HFFc6 (cell line): ENCODE data around the gene NRBF2. TPM values are rescaled to one million over a fixed set of nuclear protein-coding genes. Genes with fewer than 3 reads are reported as not detected.

Experiments used
- DNase-seq: peaks from one replicate; pipeline ENCODE4 v3.0.0-alpha.2; 2018
- H3K27ac Mint-ChIP-seq: 2 replicates; pipeline ENCODE4 v1.8.0; 2020; ENCODE audit warnings: mild to moderate bottlenecking, mixed read lengths
- H3K27me3 Mint-ChIP-seq: 2 replicates; pipeline ENCODE4 v1.8.0; 2021; ENCODE audit warnings: mild to moderate bottlenecking, moderate library complexity, mixed read lengths; ENCODE audit not compliant: insufficient read depth
- H3K36me3 Mint-ChIP-seq: 2 replicates; pipeline ENCODE4 v1.8.0; 2021; ENCODE audit warnings: low read depth, mixed read lengths
- H3K4me1 Mint-ChIP-seq: 2 replicates; pipeline ENCODE4 v1.8.0; 2020; ENCODE audit warnings: low read depth, mixed read lengths
- H3K4me3 Mint-ChIP-seq: 2 replicates; pipeline ENCODE4 v1.8.0; 2020; ENCODE audit warnings: mild to moderate bottlenecking, moderate library complexity, mixed read lengths
- H3K9me3 Mint-ChIP-seq: 2 replicates; pipeline ENCODE4 v1.8.0; 2020; ENCODE audit warnings: mild to moderate bottlenecking, mixed read lengths
- total RNA-seq, 6 experiments: library from RNA; stranded (reverse); fragmentation: NEBNext Ultra II Directional; extraction: Animal tissue kit (Norgen Biotek cat#: 25700); gene quantifications; 2 replicates in 1 of 6; 3 replicates in 5 of 6; pipeline ENCODE4 v1.2.3, GENCODE V29; 2021
- TF ChIP-seq, protein P1 (sequence below): fragments of 200-600 bp; sonication (generic); IDR thresholded peaks from 2 replicates; pipeline ENCODE4 v1.5.0; 2021; ENCODE audit warnings: antibody characterized with exemption, mild to moderate bottlenecking

NRBF2 gene
- total RNA-seq, 6 experiments from 2014 or later = 25.6 to 31.2 (median 28.0) TPM

DNA sequence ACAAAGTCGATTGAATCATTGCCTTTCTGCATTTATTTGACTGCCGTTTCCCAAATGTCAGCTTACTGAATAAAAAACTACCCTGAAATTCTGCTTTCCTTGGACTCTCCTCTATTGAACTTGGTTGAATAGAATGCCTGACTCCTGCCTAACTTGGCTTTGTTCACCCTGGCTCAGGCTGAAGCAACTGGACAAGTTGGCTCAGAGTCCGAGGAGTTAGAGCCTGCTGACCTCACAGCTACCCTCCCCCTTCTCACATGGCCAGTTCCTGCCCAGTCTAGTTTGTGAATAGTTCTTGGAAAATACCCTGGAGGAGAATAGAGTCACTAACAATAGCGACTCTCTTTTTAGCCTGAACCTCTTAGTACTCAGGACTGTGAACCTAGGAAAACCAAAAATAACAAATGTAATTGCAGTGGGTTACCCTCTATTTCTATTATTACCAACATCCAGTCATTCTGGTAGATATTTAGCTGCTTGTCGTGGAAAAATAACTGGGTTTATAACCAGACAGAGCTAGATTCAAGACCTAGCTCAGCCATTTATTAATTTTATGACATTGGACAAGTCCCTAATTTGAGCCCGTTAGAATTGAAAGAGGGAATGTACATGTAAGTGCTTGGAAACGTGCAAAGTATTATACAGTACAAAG lies 17.3 kb upstream of the NRBF2 start:
- TF ChIP-seq, protein P1, sequence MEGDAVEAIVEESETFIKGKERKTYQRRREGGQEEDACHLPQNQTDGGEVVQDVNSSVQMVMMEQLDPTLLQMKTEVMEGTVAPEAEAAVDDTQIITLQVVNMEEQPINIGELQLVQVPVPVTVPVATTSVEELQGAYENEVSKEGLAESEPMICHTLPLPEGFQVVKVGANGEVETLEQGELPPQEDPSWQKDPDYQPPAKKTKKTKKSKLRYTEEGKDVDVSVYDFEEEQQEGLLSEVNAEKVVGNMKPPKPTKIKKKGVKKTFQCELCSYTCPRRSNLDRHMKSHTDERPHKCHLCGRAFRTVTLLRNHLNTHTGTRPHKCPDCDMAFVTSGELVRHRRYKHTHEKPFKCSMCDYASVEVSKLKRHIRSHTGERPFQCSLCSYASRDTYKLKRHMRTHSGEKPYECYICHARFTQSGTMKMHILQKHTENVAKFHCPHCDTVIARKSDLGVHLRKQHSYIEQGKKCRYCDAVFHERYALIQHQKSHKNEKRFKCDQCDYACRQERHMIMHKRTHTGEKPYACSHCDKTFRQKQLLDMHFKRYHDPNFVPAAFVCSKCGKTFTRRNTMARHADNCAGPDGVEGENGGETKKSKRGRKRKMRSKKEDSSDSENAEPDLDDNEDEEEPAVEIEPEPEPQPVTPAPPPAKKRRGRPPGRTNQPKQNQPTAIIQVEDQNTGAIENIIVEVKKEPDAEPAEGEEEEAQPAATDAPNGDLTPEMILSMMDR = no peak
- Mint-ChIP-seq H3K4me1 (peaks cover 25% of the 10 kb centered on the region), H3K27ac (peak overlapping the region; percentile 38), H3K4me3 (no peak overlapping the region), H3K9me3 (no peaks in the 10 kb centered on the region), H3K36me3 (no peaks in the 10 kb centered on the region), H3K27me3 (no peaks in the 10 kb centered on the region)
- DNase-seq = peak; percentile 57

DNA sequence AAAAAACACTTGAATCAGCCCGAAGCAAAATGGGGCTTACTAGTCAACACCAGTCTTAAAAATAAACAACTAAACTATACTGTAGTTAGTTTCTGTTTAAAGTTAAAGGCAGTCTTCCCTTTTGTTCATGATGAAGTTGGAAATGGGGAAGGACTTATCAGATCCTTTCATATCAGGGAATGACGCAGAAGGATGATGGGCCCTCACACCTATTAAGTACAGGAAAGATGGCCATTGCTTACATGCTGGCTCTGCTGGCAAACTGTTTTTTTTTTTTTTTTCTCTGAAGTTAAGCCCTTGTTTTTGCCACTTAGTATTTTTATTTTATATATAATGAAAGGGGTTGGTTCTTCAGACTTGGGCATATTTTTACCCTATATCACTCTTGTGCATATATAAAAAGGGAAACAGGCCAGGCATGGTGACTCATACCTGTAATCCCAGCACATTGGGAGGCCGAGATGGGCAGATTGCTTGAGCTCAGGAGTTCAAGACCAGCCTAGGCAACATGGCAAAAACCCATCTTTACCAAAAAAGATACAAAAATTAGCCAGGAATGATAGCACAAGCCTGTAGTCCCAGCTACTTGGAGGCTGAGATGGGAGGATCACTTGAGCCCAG lies 16.6 kb upstream of the NRBF2 start:
- H3K27me3 Mint-ChIP-seq = no peaks in the 10 kb centered on the region
- H3K4me1 Mint-ChIP-seq = peaks cover 30% of the 10 kb centered on the region
- no peaks in the 10 kb centered on the region for H3K36me3 Mint-ChIP-seq
- H3K27ac Mint-ChIP-seq = 0 out of 2 replicates have a peak overlapping the region, but pooled peaks have one; percentile 38
- no peaks in the 10 kb centered on the region for H3K9me3 Mint-ChIP-seq
- TF ChIP-seq, protein P1 = no peak
- no peak for DNase-seq
- no peak overlapping the region for H3K4me3 Mint-ChIP-seq

DNA sequence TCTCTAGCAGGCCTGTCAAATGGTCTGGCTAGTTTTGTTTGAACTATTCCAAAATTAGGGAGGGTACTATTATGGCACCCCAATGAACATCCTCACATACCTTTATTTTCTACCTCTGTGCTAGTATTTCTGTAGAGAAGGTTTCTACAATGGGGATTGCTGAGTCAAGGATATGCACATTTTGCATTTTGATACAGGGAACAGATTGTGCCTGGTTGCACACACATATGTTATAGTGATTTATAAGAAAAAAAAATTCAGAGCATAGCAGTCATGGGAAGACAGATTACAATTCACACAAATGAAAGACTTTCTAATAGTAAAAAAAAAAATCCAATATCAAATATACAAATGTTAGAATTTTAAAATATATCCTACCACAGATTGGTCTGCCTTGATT lies 14.1 kb upstream of the NRBF2 start:
- Mint-ChIP-seq H3K9me3 (no peaks in the 10 kb centered on the region), H3K27me3 (no peaks in the 10 kb centered on the region), H3K36me3 (no peaks in the 10 kb centered on the region), H3K4me1 (peaks cover 25% of the 10 kb centered on the region), H3K4me3 (no peak overlapping the region), H3K27ac (no peak overlapping the region)
- DNase-seq = no peak
- TF ChIP-seq, protein P1 = no peak

DNA sequence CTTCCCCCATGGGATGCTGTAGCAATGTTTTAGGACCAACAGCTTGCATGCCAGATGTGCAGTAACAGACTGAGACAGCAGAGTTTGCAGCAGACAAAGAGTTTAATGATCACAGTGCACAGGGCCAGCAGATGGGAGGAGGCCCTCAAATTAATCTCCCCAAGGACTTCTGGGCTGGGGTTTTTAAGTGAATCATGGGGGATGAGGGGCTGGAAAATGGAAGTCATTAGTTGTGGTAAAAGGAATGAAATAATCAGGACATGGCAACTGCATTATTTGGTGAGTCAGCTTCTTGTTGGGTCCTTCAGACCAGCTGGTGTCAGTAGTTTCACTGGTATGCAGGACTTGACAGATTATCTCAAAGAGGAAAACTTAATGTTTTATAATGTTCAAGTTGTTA lies 12.6 kb upstream of the NRBF2 start:
- H3K27me3 Mint-ChIP-seq = no peaks in the 10 kb centered on the region
- no peaks in the 10 kb centered on the region for H3K9me3 Mint-ChIP-seq
- peaks cover 19% of the 10 kb centered on the region for H3K4me1 Mint-ChIP-seq
- no peaks in the 10 kb centered on the region for H3K36me3 Mint-ChIP-seq
- TF ChIP-seq, protein P1 = no peak
- peak overlapping the region; percentile 8 for H3K27ac Mint-ChIP-seq
- DNase-seq = peak; percentile 60
- H3K4me3 Mint-ChIP-seq = no peak overlapping the region

DNA sequence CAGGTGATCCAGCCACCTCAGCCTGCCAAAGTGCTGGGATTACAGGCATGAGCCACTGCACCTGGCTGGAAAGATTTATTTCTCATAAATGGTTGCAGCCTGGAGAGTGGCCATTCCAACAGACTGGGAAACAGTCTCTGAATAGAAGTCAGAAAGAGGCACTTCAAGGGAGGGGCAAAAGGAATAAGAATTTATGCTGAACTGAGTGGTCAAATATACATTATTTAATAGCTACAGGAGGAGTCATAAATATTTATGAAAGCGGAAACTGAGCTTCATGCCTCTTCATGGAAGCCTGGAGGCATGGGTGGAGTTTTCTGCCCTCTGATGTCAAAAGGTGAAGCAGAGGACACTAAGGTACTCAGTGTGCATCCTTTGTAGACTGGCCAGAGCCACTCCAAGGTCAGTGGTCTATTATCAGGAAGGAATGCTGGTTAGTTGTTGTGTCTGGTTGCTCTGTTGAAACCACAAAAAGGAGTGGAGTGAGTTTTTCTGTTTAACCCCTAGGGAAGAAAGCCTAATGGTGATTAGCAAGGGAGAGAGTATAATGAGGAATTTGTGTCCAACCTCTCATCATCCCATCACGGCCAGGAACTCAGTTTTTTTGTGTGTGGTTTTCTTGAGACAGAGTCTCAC lies 9.3 kb upstream of the NRBF2 start:
- Mint-ChIP-seq H3K36me3 (no peaks in the 10 kb centered on the region), H3K4me3 (no peak overlapping the region), H3K27me3 (no peaks in the 10 kb centered on the region; the same call in 1 of the 2 replicates), H3K27ac (no peak overlapping the region), H3K9me3 (no peaks in the 10 kb centered on the region), H3K4me1 (peaks cover 12% of the 10 kb centered on the region)
- TF ChIP-seq, protein P1 = no peak
- DNase-seq = no peak
